Measurements from ENCODE around the gene SYNM.

Gene SYNM

DNA sequence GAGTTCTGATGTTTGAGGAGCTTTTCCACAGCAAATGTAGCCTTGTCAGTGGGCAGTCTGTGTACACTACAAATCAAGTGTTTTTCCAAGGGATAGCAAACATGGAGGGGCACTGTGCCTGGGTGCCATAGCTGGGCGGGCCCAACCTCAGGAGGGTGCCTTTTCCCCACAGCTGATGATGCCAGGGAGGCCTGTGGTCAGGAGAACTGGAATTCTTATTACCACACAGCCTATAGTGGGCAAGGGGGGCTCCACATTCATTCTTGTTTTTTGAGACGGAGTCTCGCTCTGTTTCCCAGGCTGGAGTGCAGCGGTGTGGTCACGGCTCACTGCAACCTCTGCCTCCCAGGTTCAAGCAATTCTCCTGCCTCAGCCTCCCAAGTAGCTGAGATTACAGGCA, 41.8 kb downstream of the SYNM start:
- Histone ChIP-seq H3K4me3 (ENCODE audit: low read length) (no peak overlapping the region), H3K79me2 (ENCODE audit: low read length) (no peaks in the 10 kb centered on the region), H3K9ac (ENCODE audit: low read length) (no peak overlapping the region), H3K9me2 (replicated peaks; ENCODE audit: insufficient read depth, low read length) (no peaks in the 10 kb centered on the region), H3F3A (ENCODE audit: insufficient read depth, low read length) (peaks cover 14% of the 10 kb centered on the region), H3K4me2 (ENCODE audit: low read depth, low read length) (no peak overlapping the region), H3K27ac (ENCODE audit: low read length) (no peak overlapping the region), H3K27me3 (replicated peaks; ENCODE audit: insufficient read depth, low read length) (no peaks in the 10 kb centered on the region), H3K36me3 (replicated peaks; ENCODE audit: insufficient read depth, low read length) (no peaks in the 10 kb centered on the region), H2AFZ (ENCODE audit: low read length) (no peak overlapping the region), H4K20me1 (ENCODE audit: insufficient read depth, low read length) (no peaks in the 10 kb centered on the region), H3K9me3 (replicated peaks; ENCODE audit: insufficient read depth, low read length) (no peaks in the 10 kb centered on the region), H3K4me1 (ENCODE audit: low read length) (peaks cover 43% of the 10 kb centered on the region)
- no peak for TF ChIP-seq EZH2 (optimal IDR thresholded peaks at IDR 0.05; ENCODE audit: low read depth, low read length)
- TF ChIP-seq, protein P1, sequence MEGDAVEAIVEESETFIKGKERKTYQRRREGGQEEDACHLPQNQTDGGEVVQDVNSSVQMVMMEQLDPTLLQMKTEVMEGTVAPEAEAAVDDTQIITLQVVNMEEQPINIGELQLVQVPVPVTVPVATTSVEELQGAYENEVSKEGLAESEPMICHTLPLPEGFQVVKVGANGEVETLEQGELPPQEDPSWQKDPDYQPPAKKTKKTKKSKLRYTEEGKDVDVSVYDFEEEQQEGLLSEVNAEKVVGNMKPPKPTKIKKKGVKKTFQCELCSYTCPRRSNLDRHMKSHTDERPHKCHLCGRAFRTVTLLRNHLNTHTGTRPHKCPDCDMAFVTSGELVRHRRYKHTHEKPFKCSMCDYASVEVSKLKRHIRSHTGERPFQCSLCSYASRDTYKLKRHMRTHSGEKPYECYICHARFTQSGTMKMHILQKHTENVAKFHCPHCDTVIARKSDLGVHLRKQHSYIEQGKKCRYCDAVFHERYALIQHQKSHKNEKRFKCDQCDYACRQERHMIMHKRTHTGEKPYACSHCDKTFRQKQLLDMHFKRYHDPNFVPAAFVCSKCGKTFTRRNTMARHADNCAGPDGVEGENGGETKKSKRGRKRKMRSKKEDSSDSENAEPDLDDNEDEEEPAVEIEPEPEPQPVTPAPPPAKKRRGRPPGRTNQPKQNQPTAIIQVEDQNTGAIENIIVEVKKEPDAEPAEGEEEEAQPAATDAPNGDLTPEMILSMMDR (IDR thresholded peaks at IDR 0.05; ENCODE audit: low read length) = no peak
- TF ChIP-seq EZH2phosphoT487 (IDR thresholded peaks at IDR 0.05; ENCODE audit: low read length) = no peak
- DNase-seq = no peak

DNA sequence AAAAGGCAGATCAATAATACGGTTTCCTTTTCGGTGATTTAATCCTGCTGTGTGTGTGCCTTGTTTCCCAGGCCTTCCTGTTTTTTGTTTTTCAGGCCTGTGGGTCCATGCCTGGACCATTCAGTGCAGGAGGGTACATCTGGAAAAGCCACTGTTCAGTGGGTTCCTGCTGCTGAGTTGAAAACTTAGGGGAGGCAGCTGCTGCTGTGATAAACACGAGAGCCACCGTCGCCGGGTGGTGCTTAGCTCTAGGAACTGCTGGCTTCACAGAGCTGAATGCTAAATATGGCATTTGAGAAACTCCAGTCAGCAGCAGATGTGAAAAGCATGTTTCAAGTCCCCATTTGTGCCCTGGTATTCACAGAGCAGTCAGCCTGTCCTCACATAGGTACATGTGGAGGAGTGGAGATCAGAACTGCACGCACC, 44.0 kb downstream of the SYNM start:
- Histone ChIP-seq H3K4me1 (ENCODE audit: low read length) (peaks cover 36% of the 10 kb centered on the region), H3K9me2 (replicated peaks; ENCODE audit: insufficient read depth, low read length) (no peaks in the 10 kb centered on the region), H3F3A (ENCODE audit: insufficient read depth, low read length) (peaks cover 14% of the 10 kb centered on the region), H3K36me3 (replicated peaks; ENCODE audit: insufficient read depth, low read length) (no peaks in the 10 kb centered on the region), H3K4me2 (ENCODE audit: low read depth, low read length) (peak overlapping the region; percentile 67), H3K79me2 (ENCODE audit: low read length) (no peaks in the 10 kb centered on the region), H4K20me1 (ENCODE audit: insufficient read depth, low read length) (no peaks in the 10 kb centered on the region), H3K27ac (ENCODE audit: low read length) (peak overlapping the region; percentile 80), H2AFZ (ENCODE audit: low read length) (peak overlapping the region; percentile 76), H3K4me3 (ENCODE audit: low read length) (peak overlapping the region; percentile 33), H3K9me3 (replicated peaks; ENCODE audit: insufficient read depth, low read length) (no peaks in the 10 kb centered on the region), H3K9ac (ENCODE audit: low read length) (peak overlapping the region; percentile 59), H3K27me3 (replicated peaks; ENCODE audit: insufficient read depth, low read length) (no peaks in the 10 kb centered on the region)
- DNase-seq = peak; percentile 91
- TF ChIP-seq, protein P1 (IDR thresholded peaks at IDR 0.05; ENCODE audit: low read length) = no peak
- TF ChIP-seq EZH2 (optimal IDR thresholded peaks at IDR 0.05; ENCODE audit: low read depth, low read length) (no peak), EZH2phosphoT487 (IDR thresholded peaks at IDR 0.05; ENCODE audit: low read length) (no peak)

DNA sequence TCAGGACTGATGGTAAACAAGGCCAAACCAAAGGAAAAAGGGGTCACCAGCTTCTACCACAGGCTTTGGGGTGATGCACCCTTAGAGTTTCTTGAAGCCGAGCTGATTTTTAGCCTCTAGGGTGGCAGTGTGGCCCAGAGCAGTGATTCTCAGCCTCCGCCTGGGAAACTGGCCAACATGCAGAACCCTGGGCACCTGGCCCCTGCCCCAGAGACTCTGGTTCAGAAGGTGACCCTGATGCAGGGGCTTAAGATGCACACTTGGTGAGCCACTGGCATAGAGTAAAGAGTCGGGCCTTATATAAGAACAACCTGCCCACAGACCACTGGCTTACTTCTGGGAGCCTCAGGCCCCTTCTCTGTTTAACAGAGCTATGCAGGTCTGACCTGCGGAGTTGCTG, 44.5 kb downstream of the SYNM start:
- Histone ChIP-seq H3K9ac (ENCODE audit: low read length) (peak overlapping the region; percentile 59), H3K9me3 (replicated peaks; ENCODE audit: insufficient read depth, low read length) (no peaks in the 10 kb centered on the region), H3K4me2 (ENCODE audit: low read depth, low read length) (peak overlapping the region; percentile 67), H3K79me2 (ENCODE audit: low read length) (no peaks in the 10 kb centered on the region), H2AFZ (ENCODE audit: low read length) (peak overlapping the region; percentile 76), H3F3A (ENCODE audit: insufficient read depth, low read length) (peaks cover 14% of the 10 kb centered on the region), H3K27me3 (replicated peaks; ENCODE audit: insufficient read depth, low read length) (no peaks in the 10 kb centered on the region), H3K4me3 (ENCODE audit: low read length) (no peak overlapping the region), H3K9me2 (replicated peaks; ENCODE audit: insufficient read depth, low read length) (no peaks in the 10 kb centered on the region), H3K36me3 (replicated peaks; ENCODE audit: insufficient read depth, low read length) (no peaks in the 10 kb centered on the region), H4K20me1 (ENCODE audit: insufficient read depth, low read length) (no peaks in the 10 kb centered on the region), H3K4me1 (ENCODE audit: low read length) (peaks cover 31% of the 10 kb centered on the region), H3K27ac (ENCODE audit: low read length) (peak overlapping the region; percentile 80)
- no peak for DNase-seq
- TF ChIP-seq EZH2 (optimal IDR thresholded peaks at IDR 0.05; ENCODE audit: low read depth, low read length) (no peak), EZH2phosphoT487 (IDR thresholded peaks at IDR 0.05; ENCODE audit: low read length) (no peak)
- TF ChIP-seq, protein P1 (IDR thresholded peaks at IDR 0.05; ENCODE audit: low read length) = no peak
